OCI-LY3 (cell line): ENCODE data around the gene TUBGCP2.

Source experiments
- CTCF ChIP-seq: fragments of 200-600, 300-600 bp; sonication (generic); IDR thresholded peaks from 2 replicates; pipeline ENCODE4 v1.5.1; 2014; ENCODE audit warnings: antibody characterized with exemption, low read length, low read depth
- EZH2phosphoT487 ChIP-seq: fragments of 200-600 bp; shearing (Covaris generic); IDR thresholded peaks from 2 replicates; pipeline ENCODE4 v1.6.1; 2018; ENCODE audit warnings: antibody characterized with exemption, mixed run types, low read depth

GRCh38 chr10:133335246-133336117 lies 26.8 kb upstream of the TUBGCP2 start:
- TF ChIP-seq CTCF: no peak
- TF ChIP-seq EZH2phosphoT487: no peak
